ENCODE measurements around the gene COLGALT1. TPM values are rescaled to one million over a fixed set of nuclear protein-coding genes. Genes with fewer than 3 reads are reported as not detected.

COLGALT1 gene
- total RNA-seq, 1 experiment from 2014 or later: 48.5 TPM

- no peak overlapping the region for H3K4me3 Mint-ChIP-seq
- WGBS (ENCODE audit: extremely low coverage, insufficient read length, low lambda C conversion rate): no CpG with 5 or more reads among the region's 6 CpGs
- no peak overlapping the region for H2AFZ ChIP-seq (ENCODE audit: low read length)
Measured at GRCh38 chr19:17570791-17571190, 15.3 kb downstream of the COLGALT1 start.

More at GRCh38 chr19:17570791-17571190, 15.3 kb downstream of the COLGALT1 start:
- Histone ChIP-seq H3K14ac (ENCODE audit: insufficient read depth, low read length) (no peak overlapping the region), H3K18ac (ENCODE audit: insufficient read length, low read depth, low read length) (no peak overlapping the region), H2BK120ac (ENCODE audit: low read depth, low read length, poor library complexity, severe bottlenecking) (no peak overlapping the region), H3T11ph (ENCODE audit: low read length) (no peak overlapping the region), H3K4ac (ENCODE audit: low read depth, low read length) (no peak overlapping the region), H3K27me3 (ENCODE audit: insufficient read depth, low read length) (no peaks in the 10 kb centered on the region), H3K23me2 (ENCODE audit: insufficient read length, low read depth, low read length, poor library complexity, severe bottlenecking) (no peaks in the 10 kb centered on the region), H3K23ac (ENCODE audit: insufficient read length, low read depth, low read length) (no peak overlapping the region), H3K4me1 (ENCODE audit: insufficient read depth, low read length) (no peaks in the 10 kb centered on the region), H4K20me1 (ENCODE audit: control insufficient read depth, insufficient read depth, insufficient read length) (no peaks in the 10 kb centered on the region), H2BK20ac (ENCODE audit: low read depth, low read length, poor library complexity, severe bottlenecking) (no peak overlapping the region), H4K8ac (replicated peaks; ENCODE audit: insufficient read length, low read depth, low read length) (no peak overlapping the region), H3K79me2 (ENCODE audit: insufficient read depth, low read length) (no peaks in the 10 kb centered on the region), H4K91ac (ENCODE audit: insufficient read length, low read depth, low read length) (no peak overlapping the region), H3K9me3 (ENCODE audit: control insufficient read depth, low read depth, low read length) (no peaks in the 10 kb centered on the region), H3K4me2 (ENCODE audit: insufficient read depth, insufficient read length, low read length) (no peak overlapping the region), H3K27ac (ENCODE audit: insufficient read length, low read depth, low read length) (no peak overlapping the region), H2BK12ac (ENCODE audit: insufficient read length, low read depth, low read length) (no peak overlapping the region), H2AK5ac (ENCODE audit: insufficient read length, low read length) (no peak overlapping the region), H3K56ac (ENCODE audit: insufficient read length, low read depth, low read length) (no peak overlapping the region), H3K79me1 (ENCODE audit: insufficient read depth, low read depth, low read length, poor library complexity, severe bottlenecking) (no peaks in the 10 kb centered on the region), H4K5ac (ENCODE audit: insufficient read length, low read depth, low read length) (no peak overlapping the region), H2BK15ac (ENCODE audit: low read depth, low read length) (no peak overlapping the region), H2BK5ac (ENCODE audit: insufficient read length, low read length) (no peak overlapping the region), H3K9ac (ENCODE audit: extremely low read depth, insufficient read length, low read length) (no peak overlapping the region)
- TF ChIP-seq, protein P1, sequence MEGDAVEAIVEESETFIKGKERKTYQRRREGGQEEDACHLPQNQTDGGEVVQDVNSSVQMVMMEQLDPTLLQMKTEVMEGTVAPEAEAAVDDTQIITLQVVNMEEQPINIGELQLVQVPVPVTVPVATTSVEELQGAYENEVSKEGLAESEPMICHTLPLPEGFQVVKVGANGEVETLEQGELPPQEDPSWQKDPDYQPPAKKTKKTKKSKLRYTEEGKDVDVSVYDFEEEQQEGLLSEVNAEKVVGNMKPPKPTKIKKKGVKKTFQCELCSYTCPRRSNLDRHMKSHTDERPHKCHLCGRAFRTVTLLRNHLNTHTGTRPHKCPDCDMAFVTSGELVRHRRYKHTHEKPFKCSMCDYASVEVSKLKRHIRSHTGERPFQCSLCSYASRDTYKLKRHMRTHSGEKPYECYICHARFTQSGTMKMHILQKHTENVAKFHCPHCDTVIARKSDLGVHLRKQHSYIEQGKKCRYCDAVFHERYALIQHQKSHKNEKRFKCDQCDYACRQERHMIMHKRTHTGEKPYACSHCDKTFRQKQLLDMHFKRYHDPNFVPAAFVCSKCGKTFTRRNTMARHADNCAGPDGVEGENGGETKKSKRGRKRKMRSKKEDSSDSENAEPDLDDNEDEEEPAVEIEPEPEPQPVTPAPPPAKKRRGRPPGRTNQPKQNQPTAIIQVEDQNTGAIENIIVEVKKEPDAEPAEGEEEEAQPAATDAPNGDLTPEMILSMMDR (conservative IDR thresholded peaks at IDR 0.05): no peak
- Mint-ChIP-seq H3K27ac (no peak overlapping the region), H3K36me3 (ENCODE audit: insufficient read depth in 1 of 3, low read depth in 3 of 3) (peaks cover 18 to 39% (median 33%) of the 10 kb centered on the region in 3 experiments; a peak in 6 of 7 replicates), H3K4me1 (no peaks in the 10 kb centered on the region), H3K27me3 (ENCODE audit: low read depth) (no peaks in the 10 kb centered on the region), H3K9me3 (no peaks in the 10 kb centered on the region)
- no peak for DNase-seq
